Hematopoietic multipotent progenitor cell treated with erythropoietin and hydrocortisone succinate and interleukin-3 and kit ligand, for 8 days (in vitro differentiated cells): ENCODE measurements around the gene RTL10.
"Not testable (repeated sequence)": the region's sequence is repeated elsewhere in the genome, so short reads cannot be mapped to it uniquely, and the experiment has no call there.

Experiments
- DNase-seq: peaks from one replicate; pipeline ENCODE4 v3.0.0-alpha.2; 2015

The RTL10 gene

GRCh38 chr22:19842393-19843106 lies 12.1 kb downstream of the RTL10 start:
- DNase-seq: no peak

- DNase-seq: no peak
These were observed 12.9 kb downstream of the RTL10 start for GRCh38 chr22:19841641-19842392.

GRCh38 chr22:19840955-19841640 lies 13.6 kb downstream of the RTL10 start:
- DNase-seq: no peak

GRCh38 chr22:19840059-19840458 lies 14.6 kb downstream of the RTL10 start:
- DNase-seq: no peak

- no peak for DNase-seq
These were observed 16.8 kb downstream of the RTL10 start for GRCh38 chr22:19837915-19838314.

GRCh38 chr22:19836512-19836911 lies 18.2 kb downstream of the RTL10 start:
- no peak for DNase-seq

- DNase-seq: no peak
These were observed 20.1 kb downstream of the RTL10 start for GRCh38 chr22:19834599-19834998.

GRCh38 chr22:19833327-19833726 lies 21.3 kb downstream of the RTL10 start:
- not testable (repeated sequence) for DNase-seq

GRCh38 chr22:19832476-19833108 lies 22.1 kb downstream of the RTL10 start:
- DNase-seq: no peak

- DNase-seq: not testable (repeated sequence)
These were observed 22.7 kb downstream of the RTL10 start for GRCh38 chr22:19831979-19832378.

GRCh38 chr22:19831016-19831415 lies 23.7 kb downstream of the RTL10 start:
- DNase-seq: no peak

GRCh38 chr22:19828035-19828401 lies 26.7 kb downstream of the RTL10 start:
- DNase-seq: no peak

GRCh38 chr22:19827341-19828034 lies 27.2 kb downstream of the RTL10 start:
- DNase-seq: no peak

- DNase-seq: peak; percentile 10
These were observed 28.1 kb downstream of the RTL10 start for GRCh38 chr22:19826619-19826950.

GRCh38 chr22:19825904-19826618 lies 28.6 kb downstream of the RTL10 start:
- DNase-seq: no peak

GRCh38 chr22:19824926-19825339 lies 29.7 kb downstream of the RTL10 start:
- no peak for DNase-seq

- DNase-seq: no peak
These were observed 30.3 kb downstream of the RTL10 start for GRCh38 chr22:19824212-19824925.

- DNase-seq: no peak
These were observed 30.8 kb downstream of the RTL10 start for GRCh38 chr22:19823902-19824211.

GRCh38 chr22:19823191-19823901 lies 31.3 kb downstream of the RTL10 start:
- no peak for DNase-seq

GRCh38 chr22:19822301-19823117 lies 32.2 kb downstream of the RTL10 start:
- no peak for DNase-seq
